NT2/D1 (cell line): Measurements from ENCODE around the gene ANO1.

Experiments
- SUZ12 ChIP-seq: IDR thresholded peaks from 2 replicates; pipeline ENCODE4 v1.6.1; 2011; ENCODE audit not compliant: insufficient read length, insufficient read depth; ENCODE audit errors: extremely low read depth
- YY1 ChIP-seq: IDR thresholded peaks from 2 replicates; pipeline ENCODE4 v1.6.1; 2011; ENCODE audit not compliant: insufficient read length, insufficient read depth
- ZNF274 ChIP-seq: IDR thresholded peaks from 2 replicates; pipeline ENCODE4 v1.6.1; 2011; ENCODE audit warnings: mild to moderate bottlenecking, low read depth, low read length

DNA sequence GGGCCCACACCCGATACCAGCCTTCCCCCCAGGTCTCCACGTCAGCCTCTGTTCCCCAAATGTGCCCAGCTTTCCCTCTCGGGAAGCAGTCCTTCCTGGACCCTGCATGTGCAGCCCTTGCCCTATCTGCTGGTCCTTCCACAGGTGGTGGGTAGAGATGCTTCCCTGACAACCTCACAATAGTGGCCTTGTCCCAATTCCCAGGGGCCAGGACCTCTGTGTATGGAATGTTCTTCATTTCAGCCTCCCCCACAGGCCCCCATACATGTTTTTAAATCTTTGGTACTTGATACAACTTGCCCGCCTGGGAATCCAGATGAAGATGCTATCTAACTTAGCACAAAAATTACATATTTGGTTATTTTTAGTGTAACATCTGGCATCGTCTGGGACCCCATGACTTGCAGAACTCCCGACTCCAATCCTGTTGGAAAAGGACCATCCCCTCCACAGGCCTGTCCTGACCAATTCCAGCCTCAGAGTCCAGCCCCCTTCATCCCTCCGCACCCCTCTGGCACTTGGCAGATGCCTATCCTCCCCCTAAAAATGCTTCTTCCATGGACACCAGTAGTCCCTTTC, 39.5 kb downstream of the ANO1 start:
- TF ChIP-seq YY1 (no peak), SUZ12 (no peak), ZNF274 (no peak)
